ENCODE results near the gene ACSS1. TPM values are rescaled to one million over a fixed set of nuclear protein-coding genes. Genes with fewer than 3 reads are reported as not detected.
A peak's percentile ranks its signal among the peaks of the same experiment; 100 is the strongest.

Gene ACSS1
- total and polyA plus RNA-seq, 8 donors = 26.6 to 44.3 (median 42.3) TPM

DNA sequence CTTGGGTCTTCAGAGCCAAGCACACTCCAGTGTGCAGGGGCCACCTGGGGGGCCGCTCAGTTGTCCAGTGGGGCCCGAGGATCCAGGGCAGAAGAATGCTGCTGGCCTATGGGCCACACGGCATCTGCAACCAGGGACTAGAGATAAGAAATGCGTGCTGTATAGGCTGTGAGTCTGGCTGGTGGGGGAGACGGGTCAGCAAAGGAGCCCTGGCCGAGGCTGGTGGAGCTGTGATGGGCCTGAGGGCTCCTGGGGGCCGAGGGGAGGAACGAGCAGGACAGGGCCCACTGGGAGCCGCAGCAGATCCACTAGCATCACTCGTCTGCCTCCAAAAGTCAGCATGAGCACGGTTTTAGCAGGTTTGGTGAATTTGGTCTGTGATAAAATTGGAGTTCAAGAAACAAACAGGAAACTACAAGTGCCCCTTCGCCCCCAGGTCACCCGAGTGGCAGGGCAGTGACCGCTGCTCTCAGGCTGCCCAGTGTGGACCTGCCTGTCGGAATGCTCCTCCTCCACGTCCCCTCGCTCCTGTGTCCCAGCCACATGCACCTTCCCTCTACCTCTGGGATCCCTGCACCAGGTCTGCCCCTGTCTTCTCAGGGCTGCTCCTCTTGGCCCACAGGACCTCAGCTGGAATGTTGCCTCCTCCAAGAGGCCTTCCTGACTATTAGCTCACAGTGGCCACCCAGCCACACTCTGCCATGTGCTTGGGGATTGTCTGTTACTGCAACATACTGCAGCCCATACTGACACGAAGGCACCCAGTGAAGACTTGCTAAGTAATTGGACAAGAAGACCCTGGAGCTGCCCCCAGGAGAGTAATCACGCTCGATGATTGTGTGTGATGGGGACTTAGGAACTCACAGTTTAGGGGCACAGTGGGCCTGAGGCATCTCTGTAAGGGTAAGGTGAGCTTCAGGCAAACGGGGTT lies 10.9 kb downstream of the ACSS1 start:
- H3K27me3 ChIP-seq = no peaks in the 10 kb centered on the region
- peaks cover 22 to 62% of the 10 kb centered on the region in 2 donors for H3K4me1 ChIP-seq
- H3K36me3 ChIP-seq = peaks cover 0 to 17% of the 10 kb centered on the region in 2 donors
- no peak overlapping the region for H3K4me3 ChIP-seq
- no peaks in the 10 kb centered on the region for H3K9me3 ChIP-seq
- TF ChIP-seq CTCF (IDR thresholded peaks at IDR 0.05) = no peak
- peak in 1 of 4 donors; percentile 29 for DNase-seq
- no peak overlapping the region for H3K27ac ChIP-seq
- intact Hi-C loops (cut with DNase I) = no loop called here
- ATAC-seq = no peak

GRCh38 chr20:25046181-25046641 lies 11.7 kb downstream of the ACSS1 start:
- Histone ChIP-seq H3K4me3 (no peak overlapping the region), H3K36me3 (peaks cover 0 to 17% of the 10 kb centered on the region in 2 donors), H3K4me1 (peaks cover 21 to 62% of the 10 kb centered on the region in 2 donors), H3K27ac (no peak overlapping the region), H3K9me3 (no peaks in the 10 kb centered on the region), H3K27me3 (no peaks in the 10 kb centered on the region)
- no peak for TF ChIP-seq CTCF (IDR thresholded peaks at IDR 0.05)
- intact Hi-C loops (cut with DNase I) = no loop called here
- ATAC-seq = peak; percentile 60
- DNase-seq = peak in 1 of 4 donors; percentile 64

DNA sequence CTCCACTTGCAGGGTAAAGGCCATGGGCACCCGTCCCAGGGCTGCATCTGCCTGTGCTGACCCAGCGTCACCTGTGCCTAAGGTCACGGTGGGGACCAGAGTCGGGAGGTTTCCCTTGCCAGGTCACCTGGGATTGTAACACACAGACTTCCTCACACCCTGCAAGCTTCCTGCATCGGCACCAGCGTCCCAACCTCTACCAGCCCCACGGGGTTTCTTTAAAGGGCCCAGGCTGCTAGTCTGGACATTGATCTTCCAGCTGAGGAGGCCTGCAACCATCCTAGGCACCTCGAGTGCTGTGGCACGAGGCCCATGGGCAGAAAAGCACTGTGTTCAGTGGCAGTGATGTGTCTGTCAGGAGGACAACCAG lies 12.6 kb downstream of the ACSS1 start:
- H3K4me1 ChIP-seq = peaks cover 28 to 68% of the 10 kb centered on the region in 2 donors
- ATAC-seq (no peak), DNase-seq (peak in 1 of 4 donors; percentile 22)
- TF ChIP-seq CTCF (IDR thresholded peaks at IDR 0.05) = no peak
- H3K4me3 ChIP-seq = no peak overlapping the region
- H3K27ac ChIP-seq = peak overlapping the region in 1 of 2 donors; percentile 69
- no peaks in the 10 kb centered on the region for H3K27me3 ChIP-seq
- H3K36me3 ChIP-seq = peaks cover 0 to 17% of the 10 kb centered on the region in 2 donors
- no peaks in the 10 kb centered on the region for H3K9me3 ChIP-seq
- intact Hi-C loops (cut with DNase I) = no loop called here

DNA sequence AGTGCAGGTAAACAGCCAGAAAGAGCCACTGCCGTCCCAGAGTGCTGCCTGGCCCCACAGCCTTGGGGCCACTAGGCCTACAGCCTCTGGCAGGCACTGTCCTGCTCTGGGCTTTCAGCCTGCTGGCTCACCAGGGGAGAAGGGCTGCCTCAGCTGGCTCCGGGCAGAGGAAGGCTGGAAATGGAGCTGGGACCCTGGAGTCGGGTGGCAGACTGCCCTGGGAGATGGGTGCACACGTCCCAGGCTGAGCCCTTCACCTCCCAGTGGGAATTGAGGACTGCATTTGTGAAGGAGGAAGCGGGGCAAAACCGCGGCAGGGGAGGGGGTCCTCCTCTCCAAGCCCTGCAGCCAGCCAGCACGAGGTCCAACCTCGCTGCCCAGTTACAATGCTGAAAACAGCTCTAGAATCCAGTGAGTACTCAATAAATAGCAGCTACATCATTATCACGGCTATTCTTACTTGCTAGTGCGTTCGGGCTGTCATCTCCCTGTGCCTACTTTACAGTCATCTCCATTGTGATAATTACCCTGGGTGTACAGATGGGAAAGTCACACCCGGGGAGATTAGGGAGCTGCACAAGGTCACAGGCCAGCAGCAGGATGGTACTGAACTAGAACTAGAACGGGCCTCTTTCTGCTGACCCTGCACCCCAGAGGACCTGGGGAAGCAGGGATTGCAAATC lies 13.1 kb downstream of the ACSS1 start:
- intact Hi-C loops (cut with DNase I) = no loop called here
- Histone ChIP-seq H3K4me3 (no peak overlapping the region), H3K4me1 (peaks cover 32 to 72% of the 10 kb centered on the region in 2 donors), H3K36me3 (peaks cover 0 to 17% of the 10 kb centered on the region in 2 donors), H3K27ac (peak overlapping the region in 1 of 2 donors; percentile 69), H3K27me3 (no peaks in the 10 kb centered on the region), H3K9me3 (no peaks in the 10 kb centered on the region)
- TF ChIP-seq CTCF (IDR thresholded peaks at IDR 0.05) = no peak
- ATAC-seq = no peak
- DNase-seq = peak in 1 of 4 donors; percentile 19

- no peak for ATAC-seq
- intact Hi-C loops (cut with DNase I) = no loop called here
- Histone ChIP-seq H3K27ac (peak overlapping the region in 1 of 2 donors; percentile 69), H3K4me1 (peaks cover 34 to 72% of the 10 kb centered on the region in 2 donors), H3K36me3 (peaks cover 0 to 17% of the 10 kb centered on the region in 2 donors), H3K4me3 (no peak overlapping the region), H3K27me3 (no peaks in the 10 kb centered on the region), H3K9me3 (no peaks in the 10 kb centered on the region)
- no peak for DNase-seq
- TF ChIP-seq CTCF (IDR thresholded peaks at IDR 0.05) = no peak
These were observed 13.7 kb downstream of the ACSS1 start for GRCh38 chr20:25044261-25044560.
